ENCODE results near the gene PAPOLA.

Gene PAPOLA

GRCh38 chr14:96568621-96569020 lies 66.4 kb downstream of the PAPOLA start:
- no peak for DNase-seq

DNA sequence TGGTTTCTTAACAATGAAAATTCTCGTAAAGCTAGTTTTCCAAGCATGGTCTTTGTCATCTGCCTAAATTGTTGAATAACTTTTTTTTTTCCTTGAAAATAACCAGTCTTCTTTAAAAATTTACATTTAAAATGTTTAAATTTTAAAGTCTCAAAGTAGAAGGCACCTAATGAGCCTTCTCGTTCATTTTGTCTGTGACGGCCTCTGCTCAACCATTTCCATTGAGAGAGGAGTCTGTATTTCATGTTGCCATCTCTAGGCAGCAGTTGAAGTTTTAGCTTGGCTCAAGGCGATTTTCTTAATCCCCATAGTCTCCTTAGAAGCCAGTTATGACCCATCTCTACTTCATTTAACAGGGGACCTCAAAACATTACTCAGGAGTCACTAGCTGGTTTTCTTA lies 69.1 kb downstream of the PAPOLA start:
- DNase-seq: no peak

DNA sequence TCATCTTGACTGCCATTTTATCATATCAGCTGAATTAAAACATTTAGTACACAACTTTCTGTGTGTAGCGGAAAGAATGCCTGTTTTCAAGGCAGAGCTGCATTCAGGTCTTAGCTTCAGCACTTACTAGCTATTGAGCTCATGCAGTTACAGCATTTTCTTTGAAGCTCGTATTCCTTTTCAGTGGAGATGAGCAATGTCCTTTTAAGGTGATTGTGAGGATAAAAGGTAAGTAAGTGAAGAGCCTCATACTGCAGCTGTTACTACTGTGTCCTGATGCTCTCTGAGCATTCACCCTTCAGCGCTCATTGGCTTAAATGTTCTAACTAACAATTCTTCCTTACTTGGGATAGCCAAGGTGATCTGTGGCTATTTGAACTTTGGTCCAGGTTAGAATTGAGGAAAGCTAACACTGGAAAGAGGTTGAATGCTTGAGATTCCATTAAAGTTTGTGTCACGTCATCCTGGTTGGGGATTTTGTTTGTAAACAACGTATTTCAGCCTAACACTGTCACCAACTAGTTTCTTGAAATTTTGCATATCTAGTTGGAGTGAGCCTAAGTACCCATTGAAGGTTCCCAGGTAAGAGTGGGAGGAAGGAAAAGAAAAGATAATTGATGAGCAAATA lies 71.4 kb downstream of the PAPOLA start:
- no peak for DNase-seq

DNA sequence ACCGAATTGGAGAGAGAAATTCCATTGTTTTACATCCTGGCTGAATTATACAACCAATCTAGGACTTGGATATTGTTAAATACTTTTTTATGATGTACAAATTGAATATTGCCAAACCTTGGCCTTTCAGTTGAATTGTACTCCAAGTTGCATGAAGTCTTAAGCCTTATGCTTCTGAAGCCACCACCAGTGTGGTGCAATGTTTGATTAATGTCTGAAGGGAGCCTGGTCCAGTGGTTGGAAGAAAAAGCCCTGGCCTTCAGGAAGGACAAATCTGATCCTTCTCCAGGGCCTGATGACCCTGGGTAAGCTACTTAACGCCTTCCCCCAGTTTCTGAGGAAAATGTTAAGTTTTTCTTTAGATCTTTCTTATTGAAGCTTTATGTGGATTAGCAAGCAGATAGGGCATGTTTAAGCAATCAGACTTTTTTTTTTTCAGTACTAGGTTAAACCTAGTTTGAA lies 72.0 kb downstream of the PAPOLA start:
- DNase-seq: no peak

DNA sequence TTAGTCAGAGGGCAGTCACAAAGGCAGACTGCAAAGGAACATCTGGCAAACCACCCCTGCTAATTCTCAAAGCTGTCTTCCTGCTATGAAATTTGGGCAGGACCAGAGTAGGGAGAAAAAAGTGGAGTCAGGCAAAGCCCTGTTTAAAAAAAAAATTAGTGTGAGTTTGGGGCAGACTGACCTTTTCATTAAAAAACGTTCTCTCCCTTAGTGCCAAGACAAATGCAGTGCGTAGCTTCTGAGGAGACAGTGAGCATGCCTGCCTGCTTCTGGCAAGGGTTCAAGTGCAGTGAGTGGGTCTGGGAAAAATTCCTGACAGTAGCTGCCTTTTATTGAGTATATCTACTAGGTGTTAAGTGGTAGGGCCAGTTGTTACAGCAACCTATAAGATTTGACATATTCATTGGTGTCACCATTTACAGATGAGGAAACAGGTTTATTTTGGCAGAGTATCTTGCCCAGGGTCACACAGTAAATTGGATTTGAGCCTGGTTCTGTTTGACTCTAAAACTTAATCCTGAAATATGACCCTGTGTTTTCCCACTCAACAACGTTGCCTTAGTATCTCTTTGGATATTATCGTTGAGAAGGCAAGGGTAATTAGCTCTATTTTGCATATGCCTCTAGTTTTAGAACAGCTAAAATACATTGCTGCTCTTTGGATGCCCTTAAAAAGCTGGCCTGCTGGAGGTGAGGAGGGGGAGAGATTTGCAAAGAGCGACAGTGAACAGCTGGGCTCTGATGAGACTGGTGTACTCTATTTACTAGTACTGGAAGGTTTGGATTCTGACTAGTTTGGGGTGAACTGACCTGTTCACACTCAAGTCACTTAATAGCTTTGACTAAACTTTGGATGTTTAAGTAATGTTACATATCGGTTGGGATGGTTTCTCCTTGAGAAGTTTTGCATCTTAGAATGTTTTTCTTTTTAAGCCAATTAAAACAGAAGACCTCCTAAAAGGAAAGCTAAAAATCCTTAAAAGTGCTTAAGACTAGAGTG lies 72.8 kb downstream of the PAPOLA start:
- DNase-seq: no peak

DNA sequence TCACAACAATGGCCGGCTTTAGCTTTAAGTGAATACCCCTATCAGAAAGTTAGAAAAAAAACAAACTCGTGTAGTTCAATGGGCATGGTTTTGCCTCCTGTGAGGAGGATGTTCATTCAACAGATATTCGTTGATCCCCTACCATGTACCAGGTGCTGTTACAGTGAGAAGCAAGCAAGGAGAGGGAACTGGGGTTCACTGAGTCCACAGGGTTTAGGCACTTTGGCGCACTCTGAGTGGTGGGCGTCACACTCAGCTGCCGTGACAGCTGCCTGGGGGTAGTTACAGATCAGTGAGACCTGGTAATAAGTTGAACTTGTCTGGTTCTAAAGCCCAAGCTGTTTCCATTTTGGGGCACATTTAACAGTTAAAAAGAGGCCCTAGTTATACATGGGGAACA lies 74.2 kb downstream of the PAPOLA start:
- DNase-seq: no peak

- DNase-seq: no peak
Observed at GRCh38 chr14:96576937-96577336, 74.8 kb downstream of the PAPOLA start.

GRCh38 chr14:96578619-96579018 lies 76.4 kb downstream of the PAPOLA start:
- no peak for DNase-seq

DNA sequence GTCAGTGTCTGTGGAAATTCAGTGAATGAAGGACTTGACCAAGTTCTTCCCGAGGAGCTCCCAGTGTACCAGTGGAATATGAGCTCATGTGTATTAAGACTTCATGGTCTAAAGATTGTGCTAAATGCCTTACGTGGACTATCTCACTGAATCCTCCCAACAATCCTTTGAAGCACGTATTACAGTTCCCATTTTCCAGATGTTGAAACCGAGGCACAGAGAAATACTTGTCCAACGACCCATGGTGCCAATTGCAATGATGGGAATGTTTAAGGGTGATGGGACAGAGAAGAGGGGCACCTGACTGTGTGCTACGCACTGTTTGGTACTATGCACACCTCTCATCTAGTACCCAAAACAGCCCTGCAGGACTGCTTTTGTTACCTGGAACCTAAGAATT lies 77.2 kb downstream of the PAPOLA start:
- DNase-seq: no peak

- no peak for DNase-seq
Observed at GRCh38 chr14:96579855-96580254, 77.7 kb downstream of the PAPOLA start.

DNA sequence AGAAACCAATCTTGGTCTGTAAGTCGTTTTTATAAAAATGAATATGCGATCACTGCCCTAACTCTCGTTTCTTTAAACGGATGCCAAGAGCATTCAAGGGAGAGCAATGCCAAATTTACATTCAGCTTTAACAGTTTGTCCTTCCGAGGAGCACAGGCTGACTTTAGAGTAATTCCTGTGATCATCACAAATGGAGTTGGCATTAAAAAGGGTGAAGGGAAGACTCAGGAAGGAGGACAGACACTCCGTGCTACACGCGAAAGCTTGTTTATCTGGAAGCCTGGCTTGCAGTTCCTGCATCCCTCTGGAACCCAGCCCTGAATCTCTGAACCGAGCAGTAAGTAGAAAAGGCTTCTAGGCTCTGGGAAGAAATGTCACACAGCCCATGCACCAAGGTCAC lies 78.4 kb downstream of the PAPOLA start:
- no peak for DNase-seq

GRCh38 chr14:96581026-96581425 lies 78.8 kb downstream of the PAPOLA start:
- DNase-seq: no peak

DNA sequence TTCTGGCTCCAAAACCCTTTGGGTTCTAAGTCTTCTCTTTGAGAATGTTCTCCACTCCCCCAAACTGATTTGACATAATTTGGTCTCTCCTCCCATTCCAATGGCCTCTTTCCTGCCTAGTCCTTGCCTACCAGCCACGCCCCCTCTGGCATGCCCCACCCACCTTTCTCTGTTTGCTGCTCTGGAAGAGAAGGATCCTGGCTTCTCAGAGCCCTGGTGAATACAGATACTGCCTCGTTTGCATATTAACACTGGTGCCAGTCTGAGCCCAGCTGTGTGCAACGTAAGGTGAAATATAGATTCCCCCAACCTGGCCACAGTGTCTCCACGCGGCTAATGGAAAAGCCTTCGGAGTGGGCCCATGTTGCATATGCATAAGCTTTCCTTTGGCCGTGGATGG lies 79.7 kb downstream of the PAPOLA start:
- DNase-seq: no peak

- no peak for DNase-seq
Observed at GRCh38 chr14:96582411-96582961, 80.3 kb downstream of the PAPOLA start.

- no peak for DNase-seq
Observed at GRCh38 chr14:96582995-96583394, 80.8 kb downstream of the PAPOLA start.

GRCh38 chr14:96583569-96584041 lies 81.4 kb downstream of the PAPOLA start:
- DNase-seq: no peak

DNA sequence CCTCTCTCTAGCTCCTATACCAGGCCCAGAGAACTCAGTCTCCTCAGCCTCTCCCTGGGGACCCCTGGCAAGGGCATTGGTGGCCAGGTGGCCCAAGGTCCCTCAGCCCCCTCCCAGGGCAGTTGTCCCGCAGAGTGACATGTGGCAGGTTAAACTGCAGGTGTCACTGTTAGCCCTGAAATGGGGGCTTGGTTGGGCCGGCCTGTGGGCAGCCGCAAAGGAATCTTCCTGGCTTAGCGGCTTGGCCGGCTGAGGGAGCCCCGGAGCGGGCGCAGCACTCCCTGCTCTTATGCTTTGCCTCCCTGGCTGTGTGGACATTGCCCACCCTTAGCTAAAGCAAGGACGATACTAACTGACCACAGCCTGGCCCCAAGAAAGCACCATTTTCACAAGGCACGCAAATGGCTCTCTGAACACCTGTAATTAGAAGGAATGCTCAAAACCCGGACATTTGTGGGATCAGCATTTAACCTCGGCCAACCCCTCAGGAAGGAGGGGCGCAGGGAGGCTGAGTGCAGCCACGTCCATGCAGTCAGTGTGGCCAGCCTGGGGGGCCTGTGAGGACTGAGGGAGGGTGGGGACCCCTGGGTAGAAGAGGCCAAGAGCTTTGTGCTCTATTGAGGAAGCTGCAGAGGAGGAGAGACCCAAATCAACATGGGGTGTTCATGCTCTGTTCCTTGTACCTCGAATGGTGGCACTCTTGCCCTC lies 82.2 kb downstream of the PAPOLA start:
- no peak for DNase-seq

- DNase-seq: no peak
Observed at GRCh38 chr14:96584907-96585671, 82.9 kb downstream of the PAPOLA start.

- DNase-seq: no peak
Observed at GRCh38 chr14:96585672-96586013, 83.5 kb downstream of the PAPOLA start.

DNA sequence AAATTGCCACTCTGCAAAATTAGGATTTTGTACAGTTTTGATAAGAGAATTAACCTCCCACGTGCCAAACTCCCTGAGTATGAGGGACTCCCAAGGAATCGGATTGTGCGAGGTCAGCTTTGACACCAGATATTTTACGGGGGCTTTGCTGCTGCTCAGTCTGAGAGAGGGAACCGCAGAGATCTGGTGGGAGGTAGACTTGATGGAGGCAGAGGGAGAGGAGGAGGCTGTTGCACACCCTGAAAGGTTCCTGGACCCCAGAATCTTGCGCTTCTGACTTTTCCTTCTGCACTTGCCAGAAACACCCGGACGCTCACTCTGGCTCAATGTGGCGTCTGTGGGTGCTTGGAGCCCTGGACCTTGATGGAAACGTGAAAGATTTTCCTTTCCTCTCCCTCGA lies 83.9 kb downstream of the PAPOLA start:
- DNase-seq: no peak

DNA sequence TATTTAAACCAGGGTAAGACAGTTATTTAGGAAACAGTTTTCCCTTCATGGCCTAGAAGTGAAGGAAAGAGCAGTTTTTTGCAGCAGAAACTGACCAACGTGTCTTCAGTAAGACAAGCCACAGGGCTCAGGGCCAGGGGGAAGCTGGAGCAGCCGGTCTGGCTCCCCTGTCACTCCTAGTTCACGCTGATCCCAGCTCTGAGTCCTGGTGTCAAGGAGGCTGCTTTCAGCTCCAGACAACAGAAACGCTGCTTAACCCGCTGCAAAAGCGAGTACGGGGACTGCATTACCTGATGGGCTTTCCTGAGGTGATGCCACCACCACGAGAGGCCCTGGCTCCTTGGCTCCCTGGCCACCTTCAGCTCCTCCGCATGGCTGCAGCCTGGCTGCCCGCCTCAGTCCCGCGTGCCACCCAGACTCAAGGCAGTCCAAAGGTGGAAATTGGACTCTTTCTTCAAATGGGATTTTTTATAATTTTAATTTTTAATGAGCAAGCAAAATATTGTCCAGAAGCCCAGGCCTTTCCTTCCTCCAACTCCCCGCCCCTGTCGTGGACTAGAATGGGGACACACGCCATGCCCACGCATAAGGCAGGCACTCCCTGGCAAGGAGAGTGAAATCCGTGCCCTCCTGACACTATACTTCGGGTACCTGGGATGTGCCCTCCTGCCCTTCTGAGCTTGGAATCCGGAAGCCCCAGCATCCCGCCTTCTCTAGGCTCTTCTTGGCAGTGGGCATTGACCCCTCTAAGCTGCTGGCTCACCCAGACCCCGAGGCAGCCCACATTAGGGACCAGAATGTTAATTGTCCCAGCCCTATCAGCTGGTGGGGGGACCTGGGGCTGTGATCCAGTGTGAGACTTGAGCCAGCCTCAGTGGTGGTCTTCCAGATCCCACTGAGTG lies 85.0 kb downstream of the PAPOLA start:
- no peak for DNase-seq
